HL-60 (cell line): ENCODE measurements around the gene EPHA6.
"Not testable (repeated sequence)": the region's sequence is repeated elsewhere in the genome, so short reads cannot be mapped to it uniquely, and the experiment has no call there.

Experiments
- DNase-seq, 2 experiments: peaks; one replicate each; pipeline ENCODE4 v3.0.0-alpha.2; 2010 to 2020; ENCODE audit warnings: low read depth in 1 of 2, low spot score in 1 of 2
- H3K27ac ChIP-seq: fragments of 250-450 bp; sonication (Bioruptor Pico); replicated peaks from 2 replicates; pipeline ENCODE4 v1.5.1; 2020; ENCODE audit warnings: mild to moderate bottlenecking, moderate library complexity
- H3K27me3 ChIP-seq: fragments of 250-450 bp; sonication (Bioruptor Pico); 2 replicates; pipeline ENCODE4 v1.5.1; 2021; ENCODE audit warnings: mild to moderate bottlenecking, moderate library complexity; ENCODE audit not compliant: insufficient read depth, poor library complexity, severe bottlenecking
- H3K4me3 ChIP-seq: replicated peaks from 2 replicates; pipeline ENCODE4 v1.5.1; 2011; ENCODE audit warnings: mild to moderate bottlenecking, control low read depth, low read length; ENCODE audit not compliant: insufficient read depth
- CTCF ChIP-seq: IDR thresholded peaks from one replicate; pipeline ENCODE4 v1.5.1; 2011; ENCODE audit warnings: low read length, control low read depth, inconsistent platforms; ENCODE audit not compliant: insufficient read depth
- GABPA ChIP-seq: IDR thresholded peaks from 2 replicates; pipeline ENCODE4 v1.6.1; 2012; ENCODE audit warnings: low read depth
- POLR2AphosphoS5 ChIP-seq: IDR thresholded peaks from 2 replicates; pipeline ENCODE4 v1.6.1; 2012; ENCODE audit warnings: low read depth
- SPI1 ChIP-seq: IDR thresholded peaks from 2 replicates; pipeline ENCODE4 v1.6.1; 2012; ENCODE audit warnings: low read depth, mild to moderate bottlenecking, borderline replicate concordance
- TF ChIP-seq, protein P1 (sequence below): IDR thresholded peaks from 2 replicates; pipeline ENCODE4 v1.6.1; 2012; ENCODE audit warnings: low read depth; ENCODE audit not compliant: insufficient replicate concordance

EPHA6 gene

GRCh38 chr3:97530691-97531090, 716.3 kb downstream of the EPHA6 start:
- no peak for DNase-seq
- no peak for TF ChIP-seq CTCF
- no peak for TF ChIP-seq SPI1
- TF ChIP-seq POLR2AphosphoS5 = no peak
- TF ChIP-seq GABPA = no peak
- TF ChIP-seq, protein P1, sequence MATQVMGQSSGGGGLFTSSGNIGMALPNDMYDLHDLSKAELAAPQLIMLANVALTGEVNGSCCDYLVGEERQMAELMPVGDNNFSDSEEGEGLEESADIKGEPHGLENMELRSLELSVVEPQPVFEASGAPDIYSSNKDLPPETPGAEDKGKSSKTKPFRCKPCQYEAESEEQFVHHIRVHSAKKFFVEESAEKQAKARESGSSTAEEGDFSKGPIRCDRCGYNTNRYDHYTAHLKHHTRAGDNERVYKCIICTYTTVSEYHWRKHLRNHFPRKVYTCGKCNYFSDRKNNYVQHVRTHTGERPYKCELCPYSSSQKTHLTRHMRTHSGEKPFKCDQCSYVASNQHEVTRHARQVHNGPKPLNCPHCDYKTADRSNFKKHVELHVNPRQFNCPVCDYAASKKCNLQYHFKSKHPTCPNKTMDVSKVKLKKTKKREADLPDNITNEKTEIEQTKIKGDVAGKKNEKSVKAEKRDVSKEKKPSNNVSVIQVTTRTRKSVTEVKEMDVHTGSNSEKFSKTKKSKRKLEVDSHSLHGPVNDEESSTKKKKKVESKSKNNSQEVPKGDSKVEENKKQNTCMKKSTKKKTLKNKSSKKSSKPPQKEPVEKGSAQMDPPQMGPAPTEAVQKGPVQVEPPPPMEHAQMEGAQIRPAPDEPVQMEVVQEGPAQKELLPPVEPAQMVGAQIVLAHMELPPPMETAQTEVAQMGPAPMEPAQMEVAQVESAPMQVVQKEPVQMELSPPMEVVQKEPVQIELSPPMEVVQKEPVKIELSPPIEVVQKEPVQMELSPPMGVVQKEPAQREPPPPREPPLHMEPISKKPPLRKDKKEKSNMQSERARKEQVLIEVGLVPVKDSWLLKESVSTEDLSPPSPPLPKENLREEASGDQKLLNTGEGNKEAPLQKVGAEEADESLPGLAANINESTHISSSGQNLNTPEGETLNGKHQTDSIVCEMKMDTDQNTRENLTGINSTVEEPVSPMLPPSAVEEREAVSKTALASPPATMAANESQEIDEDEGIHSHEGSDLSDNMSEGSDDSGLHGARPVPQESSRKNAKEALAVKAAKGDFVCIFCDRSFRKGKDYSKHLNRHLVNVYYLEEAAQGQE = no peak
- Histone ChIP-seq H3K27me3 (no peaks in the 10 kb centered on the region), H3K4me3 (no peak overlapping the region), H3K27ac (no peak overlapping the region)

DNA sequence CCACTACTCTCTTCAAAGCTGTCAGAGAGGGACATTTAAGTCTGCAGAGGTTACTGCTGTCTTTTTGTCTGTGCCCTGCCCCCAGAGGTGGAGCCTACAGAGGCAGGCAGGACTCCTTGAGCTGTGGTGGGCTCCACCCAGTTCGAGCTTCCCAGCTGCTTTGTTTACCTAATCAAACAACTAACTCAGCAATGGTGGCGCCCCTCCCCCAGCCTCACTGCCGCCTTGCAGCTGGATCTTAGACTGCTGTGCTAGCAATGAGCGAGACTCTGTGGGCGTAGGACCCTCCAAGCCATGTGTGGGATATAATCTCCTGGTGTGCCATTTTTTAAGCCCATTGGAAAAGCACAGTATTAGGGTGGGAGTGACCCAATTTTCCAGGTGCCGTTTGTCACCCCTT, 733.2 kb downstream of the EPHA6 start:
- H3K27ac ChIP-seq, H3K4me3 ChIP-seq, DNase-seq, H3K27me3 ChIP-seq: not testable (repeated sequence)

DNA sequence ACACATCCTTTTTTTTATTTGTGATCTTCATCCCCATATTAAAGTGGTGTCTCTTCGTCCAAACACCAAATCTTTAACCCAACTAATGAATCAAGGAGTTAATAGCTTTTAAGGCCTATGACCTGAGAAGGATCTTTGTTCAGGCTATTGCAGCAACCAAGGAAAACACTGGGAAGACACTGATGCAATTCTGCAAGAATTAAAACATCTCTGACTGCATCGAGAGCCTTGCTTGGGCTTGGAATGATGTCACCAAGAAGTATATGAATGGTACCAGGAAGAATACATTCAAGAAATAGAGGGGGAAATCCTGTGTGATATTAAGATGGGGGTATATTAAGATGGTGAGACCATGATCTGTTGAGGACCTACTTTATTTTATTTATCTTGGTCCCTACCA, 736.0 kb downstream of the EPHA6 start:
- DNase-seq = no peak
- H3K4me3 ChIP-seq = no peak overlapping the region
- H3K27me3 ChIP-seq = no peaks in the 10 kb centered on the region
- H3K27ac ChIP-seq = no peak overlapping the region
- no peak for TF ChIP-seq POLR2AphosphoS5
- TF ChIP-seq CTCF = no peak
- TF ChIP-seq GABPA = no peak
- no peak for TF ChIP-seq SPI1

DNA sequence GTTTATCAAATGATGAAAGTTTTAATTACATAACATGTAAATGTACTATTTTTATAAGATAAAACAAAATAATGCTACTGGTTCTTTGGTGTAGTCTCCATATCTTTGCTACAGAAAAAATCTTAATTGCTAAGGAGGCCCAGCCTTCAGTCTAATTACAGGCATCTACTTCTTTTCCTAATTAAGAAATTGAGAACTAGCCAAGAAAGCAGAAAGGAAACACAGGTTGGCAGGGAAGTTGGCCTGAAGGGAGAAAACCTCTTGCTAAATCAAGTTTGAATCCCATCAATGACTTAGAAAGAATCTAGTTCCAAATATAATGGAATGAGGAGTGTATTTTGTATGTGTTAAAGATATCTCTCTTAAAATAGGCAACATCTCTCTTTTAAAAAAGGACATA, 737.8 kb downstream of the EPHA6 start:
- no peak for DNase-seq
- no peak overlapping the region for H3K27ac ChIP-seq
- no peaks in the 10 kb centered on the region for H3K27me3 ChIP-seq
- no peak overlapping the region for H3K4me3 ChIP-seq
- no peak for TF ChIP-seq SPI1

DNA sequence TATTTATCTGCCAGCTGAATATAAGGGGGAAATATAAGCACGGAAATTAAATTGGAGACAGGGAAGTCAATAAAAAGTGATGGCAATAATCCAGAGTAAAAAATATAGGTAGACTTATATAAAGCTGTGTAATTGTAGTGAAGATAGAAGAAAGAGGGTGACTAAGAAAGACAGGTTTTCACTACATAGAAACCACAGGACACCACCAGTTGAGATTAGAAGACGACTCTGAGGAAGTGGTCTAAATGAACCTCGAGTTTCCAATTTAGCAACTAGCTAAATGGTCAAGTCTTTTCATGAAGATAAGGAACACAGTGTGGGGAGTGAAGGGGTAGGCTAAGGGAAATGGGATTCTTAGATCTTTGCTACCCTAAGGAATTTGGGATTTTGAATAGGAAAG, 761.3 kb downstream of the EPHA6 start:
- no peak for DNase-seq
- H3K27ac ChIP-seq = no peak overlapping the region
- no peak overlapping the region for H3K4me3 ChIP-seq
- no peaks in the 10 kb centered on the region for H3K27me3 ChIP-seq
- TF ChIP-seq POLR2AphosphoS5 = no peak
- no peak for TF ChIP-seq GABPA
- TF ChIP-seq, protein P1 = no peak
- TF ChIP-seq CTCF = no peak
- TF ChIP-seq SPI1 = no peak
